ENCODE data around the gene TRABD2B. TPM values are rescaled to one million over a fixed set of nuclear protein-coding genes. Genes with fewer than 3 reads are reported as not detected.
A peak's percentile ranks its signal among the peaks of the same experiment; 100 is the strongest.

The TRABD2B gene
- total RNA-seq, 1 donor, result under 0.01 TPM

DNA sequence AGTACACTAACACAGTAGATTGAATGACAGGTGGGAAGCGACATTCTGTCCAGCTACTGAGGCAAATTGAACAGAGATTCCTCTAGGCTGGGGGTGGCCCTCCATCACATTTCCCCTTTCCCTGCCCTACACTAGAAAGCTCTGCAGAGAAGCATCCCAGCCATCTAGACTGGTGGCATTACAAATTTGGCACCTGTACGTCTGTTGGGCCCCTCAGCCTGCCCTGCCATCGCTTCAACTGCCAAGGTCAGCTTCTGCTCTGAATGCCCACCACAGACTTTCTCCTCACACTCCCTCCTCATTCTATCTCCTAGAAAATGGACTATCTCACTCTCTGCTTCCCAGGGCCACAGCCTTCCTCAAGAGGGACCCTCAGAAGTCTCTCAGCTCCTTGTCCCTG, 16.7 kb downstream of the TRABD2B start:
- Histone ChIP-seq H3K27ac (ENCODE audit: low read depth, low read length) (no peak overlapping the region), H3K4me2 (ENCODE audit: insufficient read depth, low read length) (no peak overlapping the region), H3K4me1 (ENCODE audit: insufficient read depth, low read length) (no peaks in the 10 kb centered on the region), H3K79me2 (ENCODE audit: insufficient read depth, low read length) (no peaks in the 10 kb centered on the region), H3K9me3 (ENCODE audit: low read depth, low read length) (no peaks in the 10 kb centered on the region), H3K27me3 (ENCODE audit: insufficient read depth, low read length) (no peaks in the 10 kb centered on the region), H3K36me3 (ENCODE audit: insufficient read depth, low read length) (no peaks in the 10 kb centered on the region), H4K20me1 (ENCODE audit: insufficient read depth, low read length) (no peaks in the 10 kb centered on the region), H2AFZ (ENCODE audit: low read length) (no peak overlapping the region), H3K4me3 (ENCODE audit: insufficient read depth, low read length) (no peak overlapping the region)
- no peak for DNase-seq (ENCODE audit: insufficient read length, low spot score, missing footprints)
- TF ChIP-seq, protein P1, sequence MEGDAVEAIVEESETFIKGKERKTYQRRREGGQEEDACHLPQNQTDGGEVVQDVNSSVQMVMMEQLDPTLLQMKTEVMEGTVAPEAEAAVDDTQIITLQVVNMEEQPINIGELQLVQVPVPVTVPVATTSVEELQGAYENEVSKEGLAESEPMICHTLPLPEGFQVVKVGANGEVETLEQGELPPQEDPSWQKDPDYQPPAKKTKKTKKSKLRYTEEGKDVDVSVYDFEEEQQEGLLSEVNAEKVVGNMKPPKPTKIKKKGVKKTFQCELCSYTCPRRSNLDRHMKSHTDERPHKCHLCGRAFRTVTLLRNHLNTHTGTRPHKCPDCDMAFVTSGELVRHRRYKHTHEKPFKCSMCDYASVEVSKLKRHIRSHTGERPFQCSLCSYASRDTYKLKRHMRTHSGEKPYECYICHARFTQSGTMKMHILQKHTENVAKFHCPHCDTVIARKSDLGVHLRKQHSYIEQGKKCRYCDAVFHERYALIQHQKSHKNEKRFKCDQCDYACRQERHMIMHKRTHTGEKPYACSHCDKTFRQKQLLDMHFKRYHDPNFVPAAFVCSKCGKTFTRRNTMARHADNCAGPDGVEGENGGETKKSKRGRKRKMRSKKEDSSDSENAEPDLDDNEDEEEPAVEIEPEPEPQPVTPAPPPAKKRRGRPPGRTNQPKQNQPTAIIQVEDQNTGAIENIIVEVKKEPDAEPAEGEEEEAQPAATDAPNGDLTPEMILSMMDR (IDR thresholded peaks at IDR 0.05; ENCODE audit: extremely low read depth, low read depth, low read length), result no peak

DNA sequence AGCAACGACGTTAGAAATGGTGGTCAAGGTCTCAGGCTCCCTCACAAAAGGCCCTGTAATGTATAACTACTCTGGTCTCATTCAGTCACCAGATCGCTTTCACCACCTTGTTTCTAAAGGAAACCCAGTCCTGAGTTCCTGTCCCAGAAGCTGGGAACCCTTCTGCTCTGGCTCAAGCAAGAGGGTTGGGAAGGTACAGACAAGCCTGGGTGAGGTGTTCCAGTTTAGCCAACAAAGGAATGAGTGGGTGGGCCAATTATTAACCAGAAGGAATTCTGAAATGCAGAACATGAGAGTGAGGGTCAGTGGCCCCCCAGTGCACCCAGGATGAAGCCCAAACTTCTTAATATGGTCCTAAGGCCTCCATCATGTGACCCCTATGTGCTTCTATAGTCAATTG, 17.5 kb downstream of the TRABD2B start:
- Histone ChIP-seq H2AFZ (ENCODE audit: low read length) (no peak overlapping the region), H3K4me2 (ENCODE audit: insufficient read depth, low read length) (no peak overlapping the region), H3K9me3 (ENCODE audit: low read depth, low read length) (no peaks in the 10 kb centered on the region), H3K79me2 (ENCODE audit: insufficient read depth, low read length) (no peaks in the 10 kb centered on the region), H3K4me1 (ENCODE audit: insufficient read depth, low read length) (no peaks in the 10 kb centered on the region), H3K4me3 (ENCODE audit: insufficient read depth, low read length) (no peak overlapping the region), H3K27me3 (ENCODE audit: insufficient read depth, low read length) (no peaks in the 10 kb centered on the region), H3K27ac (ENCODE audit: low read depth, low read length) (no peak overlapping the region), H4K20me1 (ENCODE audit: insufficient read depth, low read length) (no peaks in the 10 kb centered on the region), H3K36me3 (ENCODE audit: insufficient read depth, low read length) (no peaks in the 10 kb centered on the region)
- DNase-seq (ENCODE audit: insufficient read length, low spot score, missing footprints), result no peak
- TF ChIP-seq, protein P1 (IDR thresholded peaks at IDR 0.05; ENCODE audit: extremely low read depth, low read depth, low read length), result no peak

DNA sequence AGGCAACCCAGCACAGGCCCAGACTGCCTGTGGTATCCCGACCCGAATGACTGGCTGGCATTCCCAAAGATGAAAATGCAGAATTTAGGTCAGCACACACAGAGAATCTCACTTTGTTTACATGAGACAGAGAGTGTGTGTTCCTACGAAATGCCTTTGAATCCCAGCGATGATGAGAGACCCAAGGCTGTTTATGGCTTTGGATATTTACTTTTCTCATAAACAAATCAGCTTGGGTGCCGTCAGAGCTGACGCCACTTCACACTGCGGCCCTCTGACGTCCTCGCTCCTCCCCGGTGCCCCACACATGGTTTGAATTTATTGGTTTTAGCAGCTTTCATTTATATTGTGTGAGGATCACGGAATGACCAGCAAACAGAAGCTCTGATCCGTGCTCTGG, 18.7 kb downstream of the TRABD2B start:
- peak; percentile 66 for DNase-seq (ENCODE audit: insufficient read length, low spot score, missing footprints)
- TF ChIP-seq, protein P1 (IDR thresholded peaks at IDR 0.05; ENCODE audit: extremely low read depth, low read depth, low read length), result no peak
- no peak overlapping the region for H2AFZ ChIP-seq (ENCODE audit: low read length)

DNA sequence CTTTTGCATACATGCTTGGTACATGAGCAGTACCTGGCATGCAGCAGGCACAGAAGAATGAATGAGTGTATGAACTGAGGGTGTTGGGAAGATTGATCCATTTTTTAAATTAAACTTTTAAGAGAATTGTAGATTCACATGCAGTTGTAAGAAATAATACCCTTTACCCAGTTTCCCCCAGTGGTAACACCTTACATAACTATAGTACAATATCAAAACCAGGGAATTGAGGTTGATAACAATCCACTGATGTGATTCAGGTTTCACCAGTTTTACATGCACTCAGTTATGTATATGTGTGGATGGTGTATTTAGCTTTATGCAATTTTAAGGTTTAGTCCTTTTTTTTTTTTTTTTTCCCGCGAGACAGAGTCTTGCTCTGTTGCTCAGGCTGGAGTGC, 20.5 kb downstream of the TRABD2B start:
- H3K79me2 ChIP-seq (ENCODE audit: insufficient read depth, low read length), result no peaks in the 10 kb centered on the region
- H3K27me3 ChIP-seq (ENCODE audit: insufficient read depth, low read length), result peaks cover 3% of the 10 kb centered on the region
- no peak overlapping the region for H2AFZ ChIP-seq (ENCODE audit: low read length)
- H3K27ac ChIP-seq (ENCODE audit: low read depth, low read length), result no peak overlapping the region
- no peak overlapping the region for H3K4me2 ChIP-seq (ENCODE audit: insufficient read depth, low read length)
- no peaks in the 10 kb centered on the region for H4K20me1 ChIP-seq (ENCODE audit: insufficient read depth, low read length)
- DNase-seq (ENCODE audit: insufficient read length, low spot score, missing footprints), result no peak
- H3K4me1 ChIP-seq (ENCODE audit: insufficient read depth, low read length), result no peaks in the 10 kb centered on the region
- no peak overlapping the region for H3K4me3 ChIP-seq (ENCODE audit: insufficient read depth, low read length)
- H3K9me3 ChIP-seq (ENCODE audit: low read depth, low read length), result no peaks in the 10 kb centered on the region
- TF ChIP-seq, protein P1 (IDR thresholded peaks at IDR 0.05; ENCODE audit: extremely low read depth, low read depth, low read length), result no peak
- no peaks in the 10 kb centered on the region for H3K36me3 ChIP-seq (ENCODE audit: insufficient read depth, low read length)

More for the DNA sequence above, 18.7 kb downstream of the TRABD2B start:
- peaks cover 3% of the 10 kb centered on the region for H3K27me3 ChIP-seq (ENCODE audit: insufficient read depth, low read length)
- H3K79me2 ChIP-seq (ENCODE audit: insufficient read depth, low read length), result no peaks in the 10 kb centered on the region
- H3K4me2 ChIP-seq (ENCODE audit: insufficient read depth, low read length), result no peak overlapping the region
- no peak overlapping the region for H3K4me3 ChIP-seq (ENCODE audit: insufficient read depth, low read length)
- no peaks in the 10 kb centered on the region for H3K36me3 ChIP-seq (ENCODE audit: insufficient read depth, low read length)
- no peaks in the 10 kb centered on the region for H3K9me3 ChIP-seq (ENCODE audit: low read depth, low read length)
- no peak overlapping the region for H3K27ac ChIP-seq (ENCODE audit: low read depth, low read length)
- no peaks in the 10 kb centered on the region for H3K4me1 ChIP-seq (ENCODE audit: insufficient read depth, low read length)
- no peaks in the 10 kb centered on the region for H4K20me1 ChIP-seq (ENCODE audit: insufficient read depth, low read length)

Data from osteoblast (primary cell).